H1 (cell line): Measurements from ENCODE around the gene YARS2. TPM values are rescaled to one million over a fixed set of nuclear protein-coding genes. Genes with fewer than 3 reads are reported as not detected.

Experiments used
- CTCF ChIA-PET: fragments of 300-600 bp; sonication (Branson Sonifier 250); formaldehyde crosslinking; loops from one replicate; lab custom pipeline; 2021; ENCODE audit not compliant: partially characterized antibody; lab: Charles Lee
- POLR2A ChIA-PET: fragments of 300-600 bp; sonication (Branson Sonifier 250); formaldehyde crosslinking; loops from one replicate; lab custom pipeline; 2021; ENCODE audit warnings: inconsistent platforms; ENCODE audit not compliant: partially characterized antibody; lab: Charles Lee
- DNase-seq, 2 experiments: peaks; one replicate each; pipeline versions ENCODE4 v3.0.0 to v3.0.0-alpha.2; 2010 to 2022; ENCODE audit warnings: low spot score in 2 of 2, low read depth in 1 of 2, mixed read lengths in 1 of 2
- FAIRE-seq: peaks from 2 replicates; lab custom pipeline; 2011; peaks lifted over from hg19 to GRCh38; lab: Jason Lieb, UNC
- H2AFZ ChIP-seq: 2 replicates; pipeline ENCODE4 v1.8.1; 2012; ENCODE audit warnings: low read length, inconsistent platforms
- H2AK5ac ChIP-seq: 2 replicates; pipeline ENCODE4 v1.6.1; 2013; ENCODE audit warnings: low read depth, low read length
- H2BK120ac ChIP-seq: replicated peaks from 2 replicates; pipeline ENCODE3; 2013; ENCODE audit warnings: low read depth, low read length, inconsistent platforms
- H2BK12ac ChIP-seq: 2 replicates; pipeline ENCODE4 v1.6.1; 2013; ENCODE audit warnings: low read depth, low read length
- H2BK15ac ChIP-seq: 2 replicates; pipeline ENCODE4 v1.6.1; 2013; ENCODE audit warnings: low read length
- H2BK20ac ChIP-seq: 2 replicates; pipeline ENCODE4 v1.6.1; 2013; ENCODE audit warnings: low read length
- H2BK5ac ChIP-seq: 2 replicates; pipeline ENCODE4 v1.6.1; 2013; ENCODE audit warnings: low read depth, low read length
- H3K14ac ChIP-seq: 2 replicates; pipeline ENCODE4 v1.6.1; 2013; ENCODE audit warnings: inconsistent platforms; ENCODE audit not compliant: insufficient read length
- H3K18ac ChIP-seq: 2 replicates; pipeline ENCODE4 v1.6.1; 2013; ENCODE audit warnings: low read length; ENCODE audit errors: extremely low read depth
- H3K23ac ChIP-seq: 2 replicates; pipeline ENCODE4 v1.6.1; 2013; ENCODE audit warnings: inconsistent platforms; ENCODE audit not compliant: insufficient read length
- H3K23me2 ChIP-seq: 2 replicates; pipeline ENCODE4 v1.6.1; 2013; ENCODE audit warnings: low read depth, low read length
- H3K27ac ChIP-seq: 2 replicates; pipeline ENCODE4 v1.6.1; 2011; ENCODE audit warnings: low read depth, low read length, inconsistent platforms
- H3K27me3 ChIP-seq, 4 experiments: replicated peaks in 1 of 4; 1 replicate in 1 of 4; 2 replicates in 3 of 4; pipeline versions ENCODE4 v1.6.1 to v1.8.1; 2011 to 2013; ENCODE audit warnings: low read length in 3 of 4, mild to moderate bottlenecking in 3 of 4, inconsistent platforms in 2 of 4, mixed read lengths in 2 of 4, moderate library complexity in 1 of 4; ENCODE audit not compliant: control insufficient read depth in 3 of 4, insufficient read depth in 3 of 4; ENCODE audit errors: extremely low read depth in 1 of 4
- H3K36me3 ChIP-seq, 4 experiments: 2 replicates each; pipeline versions ENCODE4 v1.6.1 to v1.8.1; 2011 to 2013; ENCODE audit warnings: mild to moderate bottlenecking in 4 of 4, low read length in 3 of 4, moderate library complexity in 2 of 4, control low read depth in 1 of 4, inconsistent platforms in 1 of 4; ENCODE audit not compliant: insufficient read depth in 4 of 4, control insufficient read depth in 2 of 4
- H3K4ac ChIP-seq: replicated peaks from 2 replicates; pipeline ENCODE3; 2013; ENCODE audit warnings: low read length, low read depth, mixed read lengths, inconsistent platforms; ENCODE audit not compliant: insufficient read length
- H3K4me1 ChIP-seq, 4 experiments: replicated peaks in 1 of 4; 1 replicate in 1 of 4; 2 replicates in 3 of 4; pipeline versions ENCODE4 v1.6.1 to v1.8.1; 2011 to 2013; ENCODE audit warnings: low read length in 3 of 4, inconsistent platforms in 2 of 4, mixed read lengths in 1 of 4; ENCODE audit not compliant: insufficient read depth in 4 of 4, control insufficient read depth in 3 of 4
- H3K4me2 ChIP-seq, 2 experiments: 2 replicates each; pipeline versions ENCODE4 v1.6.1 to v1.8.1; 2011 to 2013; ENCODE audit warnings: low read depth in 2 of 2, low read length in 2 of 2, control low read depth in 1 of 2, inconsistent platforms in 1 of 2, mild to moderate bottlenecking in 1 of 2; ENCODE audit not compliant: insufficient read depth in 1 of 2
- H3K4me3 ChIP-seq, 4 experiments: fragments of 200-600, 300-600 bp in 1 of 4; sonication (generic), shearing (Covaris generic), sonication (Bioruptor Twin) in 1 of 4; 2 replicates each; pipeline versions ENCODE4 v1.5.1 to v1.8.1; 2011 to 2016; ENCODE audit warnings: low read length in 4 of 4, low read depth in 3 of 4, control low read depth in 2 of 4, inconsistent platforms in 2 of 4, mild to moderate bottlenecking in 2 of 4, mixed read lengths in 1 of 4, moderate library complexity in 1 of 4; ENCODE audit not compliant: insufficient read depth in 2 of 4; ENCODE audit errors: extremely low read depth in 1 of 4
- H3K56ac ChIP-seq: replicated peaks from 2 replicates; pipeline ENCODE3; 2013; ENCODE audit warnings: low read depth, mild to moderate bottlenecking, mixed read lengths, low read length, inconsistent platforms; ENCODE audit not compliant: insufficient read length
- H3K79me1 ChIP-seq: 2 replicates; pipeline ENCODE4 v1.6.1; 2013; ENCODE audit warnings: low read depth, low read length, control low read depth
- H3K79me2 ChIP-seq, 2 experiments: 2 replicates each; pipeline versions ENCODE4 v1.6.1 to v1.8.1; 2012 to 2013; ENCODE audit warnings: low read length in 2 of 2, mild to moderate bottlenecking in 2 of 2, inconsistent platforms in 1 of 2; ENCODE audit not compliant: insufficient read depth in 2 of 2, control insufficient read depth in 1 of 2
- H3K9ac ChIP-seq, 4 experiments: replicated peaks in 1 of 4; 1 replicate in 1 of 4; 2 replicates in 3 of 4; pipeline versions ENCODE4 v1.6.1 to v1.8.1; 2011 to 2013; ENCODE audit warnings: low read depth in 3 of 4, low read length in 3 of 4, control low read depth in 2 of 4, mild to moderate bottlenecking in 2 of 4, moderate library complexity in 2 of 4, inconsistent platforms in 1 of 4; ENCODE audit errors: extremely low read depth in 1 of 4
- H3K9me3 ChIP-seq, 2 experiments: 2 replicates each; pipeline versions ENCODE4 v1.6.1 to v1.8.1; 2012 to 2013; ENCODE audit warnings: mild to moderate bottlenecking in 2 of 2, moderate library complexity in 2 of 2, control low read depth in 1 of 2, inconsistent platforms in 1 of 2, low read depth in 1 of 2, low read length in 1 of 2, mixed read lengths in 1 of 2; ENCODE audit not compliant: insufficient read depth in 2 of 2
- H4K20me1 ChIP-seq, 2 experiments: replicated peaks in 1 of 2; 2 replicates each; pipeline versions ENCODE3 to v1.8.1; 2011 to 2013; ENCODE audit warnings: inconsistent platforms in 2 of 2, low read length in 2 of 2, mild to moderate bottlenecking in 1 of 2; ENCODE audit not compliant: insufficient read depth in 2 of 2, control insufficient read depth in 1 of 2
- H4K5ac ChIP-seq: 2 replicates; pipeline ENCODE4 v1.6.1; 2013; ENCODE audit warnings: low read length, low read depth, mixed read lengths, inconsistent platforms; ENCODE audit not compliant: insufficient read length
- H4K8ac ChIP-seq: 2 replicates; pipeline ENCODE4 v1.8.0; 2013; ENCODE audit warnings: mild to moderate bottlenecking, moderate library complexity, low read length, inconsistent platforms; ENCODE audit not compliant: insufficient read depth; ENCODE audit errors: extremely low read depth
- H4K91ac ChIP-seq: replicated peaks from 2 replicates; pipeline ENCODE3; 2013; ENCODE audit warnings: low read length, mixed read lengths, inconsistent platforms; ENCODE audit not compliant: insufficient read length
- KDM4A ChIP-seq: IDR thresholded peaks from one replicate; pipeline ENCODE4 v1.7.1; 2012; ENCODE audit warnings: low read depth, mild to moderate bottlenecking, moderate library complexity, low read length, inconsistent platforms; ENCODE audit not compliant: severe bottlenecking
- NRF1 ChIP-seq: IDR thresholded peaks from 2 replicates; pipeline ENCODE4 v1.6.1; 2011; ENCODE audit warnings: mild to moderate bottlenecking, low read depth, low read length, improper control_type of control experiment
- SIN3A ChIP-seq, 2 experiments: IDR thresholded peaks in 1 of 2; conservative IDR thresholded peaks in 1 of 2; 2 replicates each; pipeline ENCODE4 v1.6.1; 2011 to 2012; ENCODE audit warnings: low read length in 2 of 2, improper control_type of control experiment in 1 of 2, low read depth in 1 of 2, mild to moderate bottlenecking in 1 of 2
- WGBS, 2 experiments: shearing (Covaris generic) in 1 of 2; methylation state at CpG; one replicate each; pipeline versions ENCODE4 v1.1.6 to v1.1.7; 2013 to 2015; ENCODE audit warnings: low lambda C conversion rate in 2 of 2, mixed read lengths in 2 of 2, inconsistent platforms in 1 of 2, low coverage in 1 of 2, missing lambda C conversion rate in 1 of 2; ENCODE audit not compliant: insufficient replicate concordance in 2 of 2, insufficient coverage in 1 of 2, insufficient read length in 1 of 2; ENCODE audit errors: extremely low coverage in 1 of 2, missing lambda C conversion rate in 1 of 2; 5-methylcytosine and 5-hydroxymethylcytosine counted together
- polyA plus RNA-seq, 7 experiments: library from polyadenylated mRNA; depleted of rRNA in 3 of 7; stranded (reverse) in 5 of 7; unstranded in 2 of 7; fragments of >200 nt in 5 of 7; fragments of 200-250 nt in 2 of 7; gene quantifications; 1 replicate in 5 of 7; 2 replicates in 1 of 7; 4 replicates in 1 of 7; pipeline versions ENCODE4 v1.2.1 to v1.2.3, GENCODE V29; 2011 to 2013; ENCODE audit warnings: missing spikeins in 2 of 7, mixed read lengths in 2 of 7
- total RNA-seq: library from RNA; stranded (reverse); fragmentation: NEBNext Ultra II Directional; extraction: Animal tissue kit (Norgen Biotek cat#: 25700); gene quantifications from 2 replicates; pipeline ENCODE4 v1.2.1, GENCODE V29; 2021
- TF ChIP-seq, protein P1 (sequence below): IDR thresholded peaks from 2 replicates; pipeline ENCODE4 v1.6.1; 2011; ENCODE audit warnings: low read depth, mild to moderate bottlenecking, low read length; ENCODE audit not compliant: insufficient read depth

Gene YARS2
- total and polyA plus RNA-seq, 2 of the 8 experiments (the other 6 are each of a cell fraction or from before 2014, with no cell fraction given), result 29.9 to 41.4 TPM

GRCh38 chr12:32785557-32785956 lies 29.9 kb upstream of the YARS2 start:
- H2BK12ac ChIP-seq, result no peak overlapping the region
- no peak overlapping the region for H3K56ac ChIP-seq
- ChIA-PET CTCF (interaction anchor here (1.1 to 1.9 kb wide), 2 partner anchors 25 to 30 kb away, joined by 4 to 7 read pairs; partner anchors contain the start of gene YARS2), POLR2A (interaction anchor here (0.9 kb wide), 1 partner anchor 30 kb away, joined by 3 read pairs; the partner anchor contains the start of gene YARS2)
- no peaks in the 10 kb centered on the region for H3K23me2 ChIP-seq
- peaks cover 0 to 2% (median 0%) of the 10 kb centered on the region in 4 experiments; a peak in 1 of 8 replicates for H3K36me3 ChIP-seq
- no peaks in the 10 kb centered on the region for H3K9me3 ChIP-seq
- 91% methylated on average over 4 of the region's 5 CpGs; no CpG with 5 or more reads in 1 of the 2 experiments for WGBS, 2 experiments
- no peak overlapping the region for H3K4me3 ChIP-seq
- no peak overlapping the region for H2BK5ac ChIP-seq
- no peaks in the 10 kb centered on the region for H3K79me2 ChIP-seq
- H3K4me2 ChIP-seq, result no peak overlapping the region
- no peak overlapping the region for H2BK120ac ChIP-seq
- H4K5ac ChIP-seq, result no peak overlapping the region
- H3K79me1 ChIP-seq, result no peaks in the 10 kb centered on the region
- H2AFZ ChIP-seq, result no peak overlapping the region
- no peak overlapping the region for H3K27ac ChIP-seq
- DNase-seq (no peak), FAIRE-seq (no peak)
- H3K9ac ChIP-seq, result no peak overlapping the region
- no peak overlapping the region for H3K18ac ChIP-seq
- H2BK15ac ChIP-seq, result no peak overlapping the region
- H3K4me1 ChIP-seq, result no peaks in the 10 kb centered on the region
- no peak overlapping the region for H4K91ac ChIP-seq
- H4K20me1 ChIP-seq, result no peaks in the 10 kb centered on the region
- no peak overlapping the region for H3K14ac ChIP-seq
- no peak overlapping the region for H4K8ac ChIP-seq
- no peak overlapping the region for H2BK20ac ChIP-seq
- H3K27me3 ChIP-seq, result no peaks in the 10 kb centered on the region
- no peak overlapping the region for H3K4ac ChIP-seq
- H3K23ac ChIP-seq, result no peak overlapping the region
- H2AK5ac ChIP-seq, result no peak overlapping the region
- TF ChIP-seq, protein P1, sequence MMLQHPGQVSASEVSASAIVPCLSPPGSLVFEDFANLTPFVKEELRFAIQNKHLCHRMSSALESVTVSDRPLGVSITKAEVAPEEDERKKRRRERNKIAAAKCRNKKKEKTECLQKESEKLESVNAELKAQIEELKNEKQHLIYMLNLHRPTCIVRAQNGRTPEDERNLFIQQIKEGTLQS, result no peak
- TF ChIP-seq NRF1, result no peak
- no peak for TF ChIP-seq KDM4A
- TF ChIP-seq SIN3A (conservative IDR thresholded peaks at IDR 0.05 in 1 of 2, IDR thresholded peaks at IDR 0.05 in 1 of 2; ENCODE audit: low read depth in 1 of 2, low read length in 2 of 2), result no peak
